ENCODE data around the gene NNAT. TPM values are rescaled to one million over a fixed set of nuclear protein-coding genes. Genes with fewer than 3 reads are reported as not detected.

Gene NNAT
- total RNA-seq, 5 donors from 2014 or later (not counting 1 experiment from before 2014, with no cell fraction given) = 0.20 TPM; not detected in 4

GRCh38 chr20:37565134-37565811, 44.2 kb downstream of the NNAT start:
- Histone ChIP-seq H3K4me3 (ENCODE audit: control insufficient read depth in 1 of 2, extremely low read depth in 1 of 2, low read length in 1 of 2) (no peak overlapping the region), H3K9me3 (no peaks in the 10 kb centered on the region), H3K27me3 (replicated peaks in 1 of 2; ENCODE audit: control insufficient read depth in 2 of 2, extremely low read depth in 1 of 2, insufficient read depth in 2 of 2, low read length in 1 of 2) (peaks cover 10 to 64% of the 10 kb centered on the region in 2 experiments), H3K36me3 (ENCODE audit: control insufficient read depth in 2 of 2, extremely low read depth in 1 of 2, insufficient read depth in 1 of 2, low read length in 1 of 2) (no peaks in the 10 kb centered on the region), H3K4me1 (ENCODE audit: control insufficient read depth in 1 of 2, extremely low read depth in 1 of 2, insufficient read depth in 2 of 2, low read length in 2 of 2) (peaks cover 0 to 7% of the 10 kb centered on the region in 2 experiments), H3K27ac (ENCODE audit: low read length) (no peak overlapping the region)
- Mint-ChIP-seq H3K9me3 (no peaks in the 10 kb centered on the region), H3K4me3 (no peak overlapping the region), H3K36me3 (no peaks in the 10 kb centered on the region), H3K4me1 (peaks cover 2 to 6% (median 5%) of the 10 kb centered on the region in 3 donors), H3K27me3 (peaks cover 44 to 67% of the 10 kb centered on the region in 2 donors), H3K27ac (no peak overlapping the region)
- WGBS (ENCODE audit: insufficient coverage) = 80% methylated on average over 8 of the region's 14 CpGs
- ChIA-PET POLR2A (no interaction called here), CTCF (interaction anchor here (0.6 to 1.4 kb wide), 2 partner anchors 428 to 484 kb away, joined by 3 read pairs; no protein-coding TSS in a partner anchor)
- ATAC-seq (replicated peaks in 1 of 4) (no peak), DNase-seq (no peak)

GRCh38 chr20:37566590-37567330, 45.7 kb downstream of the NNAT start:
- Histone ChIP-seq H3K27ac (ENCODE audit: low read length) (no peak overlapping the region), H3K4me3 (ENCODE audit: control insufficient read depth in 1 of 2, extremely low read depth in 1 of 2, low read length in 1 of 2) (no peak overlapping the region), H3K4me1 (ENCODE audit: control insufficient read depth in 1 of 2, extremely low read depth in 1 of 2, insufficient read depth in 2 of 2, low read length in 2 of 2) (peaks cover 0 to 7% of the 10 kb centered on the region in 2 experiments), H3K9me3 (no peaks in the 10 kb centered on the region), H3K27me3 (replicated peaks in 1 of 2; ENCODE audit: control insufficient read depth in 2 of 2, extremely low read depth in 1 of 2, insufficient read depth in 2 of 2, low read length in 1 of 2) (peaks cover 8 to 64% of the 10 kb centered on the region in 2 experiments), H3K36me3 (ENCODE audit: control insufficient read depth in 2 of 2, extremely low read depth in 1 of 2, insufficient read depth in 1 of 2, low read length in 1 of 2) (no peaks in the 10 kb centered on the region)
- ChIA-PET CTCF (no interaction called here), POLR2A (no interaction called here)
- no peak for DNase-seq
- WGBS (ENCODE audit: insufficient coverage) = 63% methylated on average over 4 of the region's 5 CpGs
- Mint-ChIP-seq H3K9me3 (no peaks in the 10 kb centered on the region), H3K27ac (no peak overlapping the region), H3K27me3 (peaks cover 46 to 63% of the 10 kb centered on the region in 2 donors), H3K4me3 (no peak overlapping the region), H3K36me3 (no peaks in the 10 kb centered on the region), H3K4me1 (peaks cover 2 to 6% (median 5%) of the 10 kb centered on the region in 3 donors)
- no peak for ATAC-seq (replicated peaks in 1 of 4)

- H3K27me3 Mint-ChIP-seq = peaks cover 46 to 60% of the 10 kb centered on the region in 2 donors
- POLR2A ChIA-PET = no interaction called here
- CTCF ChIA-PET = no interaction called here
- no peak overlapping the region for H3K4me3 Mint-ChIP-seq
- Histone ChIP-seq H3K4me1 (ENCODE audit: control insufficient read depth in 1 of 2, extremely low read depth in 1 of 2, insufficient read depth in 2 of 2, low read length in 2 of 2) (peaks cover 0 to 7% of the 10 kb centered on the region in 2 experiments), H3K4me3 (ENCODE audit: control insufficient read depth in 1 of 2, extremely low read depth in 1 of 2, low read length in 1 of 2) (no peak overlapping the region), H3K27ac (ENCODE audit: low read length) (no peak overlapping the region), H3K36me3 (ENCODE audit: control insufficient read depth in 2 of 2, extremely low read depth in 1 of 2, insufficient read depth in 1 of 2, low read length in 1 of 2) (no peaks in the 10 kb centered on the region), H3K9me3 (no peaks in the 10 kb centered on the region), H3K27me3 (replicated peaks in 1 of 2; ENCODE audit: control insufficient read depth in 2 of 2, extremely low read depth in 1 of 2, insufficient read depth in 2 of 2, low read length in 1 of 2) (peaks cover 8 to 60% of the 10 kb centered on the region in 2 experiments)
- H3K9me3 Mint-ChIP-seq = no peaks in the 10 kb centered on the region
- H3K27ac Mint-ChIP-seq = no peak overlapping the region
- 33% methylated on average over 6 of the region's 7 CpGs for WGBS (ENCODE audit: insufficient coverage)
- peaks cover 2 to 6% (median 5%) of the 10 kb centered on the region in 3 donors for H3K4me1 Mint-ChIP-seq
- H3K36me3 Mint-ChIP-seq = no peaks in the 10 kb centered on the region
- no peak for ATAC-seq (replicated peaks in 1 of 4)
- DNase-seq = no peak
Measured at GRCh38 chr20:37567331-37567665, 46.2 kb downstream of the NNAT start.

GRCh38 chr20:37567671-37568588, 46.9 kb downstream of the NNAT start:
- no peak for ATAC-seq (replicated peaks in 1 of 4)
- no peaks in the 10 kb centered on the region for H3K9me3 Mint-ChIP-seq
- no peaks in the 10 kb centered on the region for H3K36me3 Mint-ChIP-seq
- ChIA-PET CTCF (no interaction called here), POLR2A (no interaction called here)
- H3K4me3 ChIP-seq (ENCODE audit: control insufficient read depth in 1 of 2, extremely low read depth in 1 of 2, low read length in 1 of 2) = no peak overlapping the region
- peaks cover 0 to 7% of the 10 kb centered on the region in 2 experiments for H3K4me1 ChIP-seq (ENCODE audit: control insufficient read depth in 1 of 2, extremely low read depth in 1 of 2, insufficient read depth in 2 of 2, low read length in 2 of 2)
- H3K4me3 Mint-ChIP-seq = no peak overlapping the region
- no peak overlapping the region for H3K27ac ChIP-seq (ENCODE audit: low read length)
- no peaks in the 10 kb centered on the region for H3K9me3 ChIP-seq
- peaks cover 49 to 64% of the 10 kb centered on the region in 2 donors for H3K27me3 Mint-ChIP-seq
- peaks cover 8 to 63% of the 10 kb centered on the region in 2 experiments for H3K27me3 ChIP-seq (replicated peaks in 1 of 2; ENCODE audit: control insufficient read depth in 2 of 2, extremely low read depth in 1 of 2, insufficient read depth in 2 of 2, low read length in 1 of 2)
- H3K27ac Mint-ChIP-seq = no peak overlapping the region
- peaks cover 2 to 6% (median 5%) of the 10 kb centered on the region in 3 donors for H3K4me1 Mint-ChIP-seq
- no peaks in the 10 kb centered on the region for H3K36me3 ChIP-seq (ENCODE audit: control insufficient read depth in 2 of 2, extremely low read depth in 1 of 2, insufficient read depth in 1 of 2, low read length in 1 of 2)
- WGBS (ENCODE audit: insufficient coverage) = 0% methylated on average over 1 of the region's 13 CpGs
- DNase-seq = no peak

- WGBS (ENCODE audit: insufficient coverage) = no CpG with 5 or more reads among the region's 1 CpG
- ChIA-PET POLR2A (no interaction called here), CTCF (interaction anchor here in 1 of 2 donors (0.7 kb wide), 1 partner anchor 24 kb away, joined by 5 read pairs; no protein-coding TSS in a partner anchor)
- Mint-ChIP-seq H3K9me3 (no peaks in the 10 kb centered on the region), H3K27me3 (peaks cover 52 to 58% of the 10 kb centered on the region in 2 donors), H3K36me3 (no peaks in the 10 kb centered on the region), H3K4me3 (no peak overlapping the region), H3K4me1 (peaks cover 2 to 11% (median 5%) of the 10 kb centered on the region in 3 donors), H3K27ac (no peak overlapping the region)
- Histone ChIP-seq H3K9me3 (no peaks in the 10 kb centered on the region), H3K27me3 (replicated peaks in 1 of 2; ENCODE audit: control insufficient read depth in 2 of 2, extremely low read depth in 1 of 2, insufficient read depth in 2 of 2, low read length in 1 of 2) (peaks cover 2 to 56% of the 10 kb centered on the region in 2 experiments), H3K36me3 (ENCODE audit: control insufficient read depth in 2 of 2, extremely low read depth in 1 of 2, insufficient read depth in 1 of 2, low read length in 1 of 2) (no peaks in the 10 kb centered on the region), H3K4me3 (ENCODE audit: control insufficient read depth in 1 of 2, extremely low read depth in 1 of 2, low read length in 1 of 2) (no peak overlapping the region), H3K27ac (ENCODE audit: low read length) (no peak overlapping the region), H3K4me1 (ENCODE audit: control insufficient read depth in 1 of 2, extremely low read depth in 1 of 2, insufficient read depth in 2 of 2, low read length in 2 of 2) (peaks cover 0 to 4% of the 10 kb centered on the region in 2 experiments)
- no peak for ATAC-seq (replicated peaks in 1 of 4)
- no peak for DNase-seq
Measured at GRCh38 chr20:37570419-37570818, 49.4 kb downstream of the NNAT start.

GRCh38 chr20:37571033-37571432, 50.0 kb downstream of the NNAT start:
- H3K9me3 Mint-ChIP-seq = no peaks in the 10 kb centered on the region
- no peak for ATAC-seq (replicated peaks in 1 of 4)
- Histone ChIP-seq H3K27me3 (replicated peaks in 1 of 2; ENCODE audit: control insufficient read depth in 2 of 2, extremely low read depth in 1 of 2, insufficient read depth in 2 of 2, low read length in 1 of 2) (peaks cover 2 to 50% of the 10 kb centered on the region in 2 experiments), H3K27ac (ENCODE audit: low read length) (no peak overlapping the region), H3K9me3 (no peaks in the 10 kb centered on the region), H3K4me1 (ENCODE audit: control insufficient read depth in 1 of 2, extremely low read depth in 1 of 2, insufficient read depth in 2 of 2, low read length in 2 of 2) (peaks cover 0 to 4% of the 10 kb centered on the region in 2 experiments), H3K4me3 (ENCODE audit: control insufficient read depth in 1 of 2, extremely low read depth in 1 of 2, low read length in 1 of 2) (no peak overlapping the region), H3K36me3 (ENCODE audit: control insufficient read depth in 2 of 2, extremely low read depth in 1 of 2, insufficient read depth in 1 of 2, low read length in 1 of 2) (no peaks in the 10 kb centered on the region)
- WGBS (ENCODE audit: insufficient coverage) = 93% methylated on average over 2 of the region's 6 CpGs
- ChIA-PET CTCF (interaction anchor here in 1 of 2 donors (0.7 kb wide), 1 partner anchor 25 kb away, joined by 5 read pairs; no protein-coding TSS in a partner anchor), POLR2A (no interaction called here)
- H3K4me3 Mint-ChIP-seq = no peak overlapping the region
- H3K36me3 Mint-ChIP-seq = no peaks in the 10 kb centered on the region
- no peak for DNase-seq
- H3K27ac Mint-ChIP-seq = no peak overlapping the region
- peaks cover 50 to 54% of the 10 kb centered on the region in 2 donors for H3K27me3 Mint-ChIP-seq
- peaks cover 2 to 11% (median 5%) of the 10 kb centered on the region in 3 donors for H3K4me1 Mint-ChIP-seq
